Stimulated activated CD8-positive, alpha-beta memory T cell treated with anti-CD3 and anti-CD28 coated beads, Interleukin-7, amount 100 ng/mL, for 4 hours (primary cell): ENCODE measurements around the gene YIPF5.

Experiments used
- DNase-seq, 2 donors: peaks; one replicate each; pipeline ENCODE4 v3.0.0-alpha.2; 2020; ENCODE audit warnings: low read depth in 2 of 2

YIPF5 gene

GRCh38 chr5:144170276-144171024, at the start of gene YIPF5, which contains the start of gene KCTD16:
YIPF5 (minus strand) TSS chr5:144170659; CDS start chr5:144169955, 704 bp downstream.
KCTD16 (plus strand) TSS chr5:144170873.
- peak; percentile 95 to 97 for DNase-seq

DNA sequence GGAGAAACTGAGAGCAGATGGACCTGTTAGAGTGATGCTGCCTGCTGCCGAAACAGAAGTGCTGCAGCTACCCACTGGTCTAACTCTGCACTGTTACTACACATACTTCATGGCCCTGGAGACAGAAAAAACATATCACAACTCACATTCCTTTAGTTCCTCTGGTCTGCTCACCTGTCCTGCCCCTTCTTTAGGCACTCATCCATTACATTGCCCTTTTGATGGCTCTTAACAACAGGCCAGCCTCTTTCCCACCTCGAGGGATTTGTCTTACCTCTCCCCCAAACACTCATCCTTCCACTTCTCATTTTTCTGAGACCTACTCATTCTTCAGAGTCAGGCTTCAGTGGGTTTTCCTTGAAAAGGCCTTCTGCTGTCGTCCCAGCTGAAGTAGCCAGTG, 49.4 kb upstream of the YIPF5 start:
- DNase-seq = no peak

DNA sequence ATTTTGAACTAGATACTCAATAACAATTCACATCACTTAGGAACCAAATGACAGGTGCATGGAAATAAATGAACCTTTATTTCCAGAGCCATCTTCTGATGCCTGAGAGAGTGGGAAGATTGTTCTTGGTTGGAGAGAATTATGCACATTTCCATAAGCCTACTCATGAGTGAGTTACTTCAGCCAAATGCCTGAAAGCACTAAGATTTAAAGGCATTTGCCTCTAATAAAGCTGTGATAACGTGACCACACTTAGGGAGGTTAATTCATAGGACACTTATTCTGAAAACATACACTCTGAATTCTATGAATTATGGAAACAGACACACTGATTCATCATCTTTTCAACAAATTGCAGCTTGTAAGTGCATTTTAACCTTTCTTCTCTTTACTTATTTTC, 40.2 kb upstream of the YIPF5 start:
- no peak for DNase-seq

GRCh38 chr5:144209361-144209760, 38.9 kb upstream of the YIPF5 start:
- DNase-seq = no peak

- no peak for DNase-seq
Measured at GRCh38 chr5:144207875-144208444, 37.5 kb upstream of the YIPF5 start.

- DNase-seq = no peak
Measured at GRCh38 chr5:144206141-144206540, 35.7 kb upstream of the YIPF5 start.

DNA sequence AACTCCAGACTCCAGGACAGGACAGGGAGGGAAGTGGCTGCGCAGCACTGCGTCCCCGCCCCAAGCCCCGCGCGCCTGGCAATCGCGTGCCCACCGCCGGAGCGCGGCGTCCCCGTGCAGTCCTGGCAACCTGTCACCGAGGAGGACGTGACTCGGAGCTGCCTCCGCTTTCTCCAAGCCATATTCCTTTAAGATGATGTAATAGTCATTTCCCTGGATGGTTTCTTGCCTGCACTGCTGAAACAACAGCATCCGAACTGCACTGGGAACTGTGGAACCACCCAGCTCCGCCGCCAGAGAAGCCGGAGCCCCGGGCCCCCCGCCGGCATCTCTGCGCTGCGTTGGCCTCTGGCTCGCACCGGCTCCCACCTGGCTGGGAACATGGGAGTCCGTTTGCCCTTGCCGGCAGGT, 34.7 kb upstream of the YIPF5 start:
- DNase-seq = no peak

GRCh38 chr5:144203750-144204596, 33.5 kb upstream of the YIPF5 start:
- no peak for DNase-seq

GRCh38 chr5:144202726-144203125, 32.3 kb upstream of the YIPF5 start:
- no peak for DNase-seq

GRCh38 chr5:144202072-144202471, 31.6 kb upstream of the YIPF5 start:
- no peak for DNase-seq

DNA sequence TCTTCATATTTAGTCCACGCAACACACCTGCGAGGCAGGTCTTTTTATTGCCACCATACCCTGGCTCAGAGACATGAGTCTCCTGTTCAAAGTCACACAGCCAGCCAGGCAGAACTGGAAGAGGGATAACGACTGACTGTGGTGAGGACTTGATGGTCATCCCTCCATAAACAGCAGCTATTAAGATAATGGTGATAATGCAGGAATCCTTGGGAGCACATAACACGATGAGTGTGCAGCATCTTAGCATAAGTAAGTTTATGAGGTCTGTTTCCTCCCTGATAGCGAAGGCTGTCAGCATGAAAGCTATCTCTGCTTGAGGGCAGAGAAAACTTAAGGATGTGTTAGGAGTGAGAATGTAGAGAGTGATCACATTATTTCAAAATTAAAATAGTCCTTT, 31.1 kb upstream of the YIPF5 start:
- no peak for DNase-seq

DNA sequence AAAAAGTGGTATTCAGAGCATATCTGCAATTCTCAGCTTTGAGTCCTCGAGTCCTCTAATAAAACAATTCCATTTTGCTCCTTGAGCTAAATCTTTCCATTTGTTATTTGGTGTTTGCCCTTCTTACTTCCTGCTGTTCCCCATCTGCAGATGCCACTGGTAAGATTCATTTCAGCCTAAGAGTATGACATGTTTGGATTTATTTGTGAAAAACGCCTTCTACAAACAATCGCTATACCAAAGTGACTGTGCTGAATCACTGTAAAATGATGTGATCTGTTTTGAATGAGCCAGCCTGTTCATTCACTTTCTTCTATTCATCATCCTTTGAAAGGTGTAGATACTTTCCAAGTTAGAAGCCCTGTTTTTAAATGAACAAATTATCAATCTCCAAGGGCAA, 27.9 kb upstream of the YIPF5 start:
- DNase-seq = no peak

GRCh38 chr5:144196612-144197011, 26.2 kb upstream of the YIPF5 start:
- no peak for DNase-seq

DNA sequence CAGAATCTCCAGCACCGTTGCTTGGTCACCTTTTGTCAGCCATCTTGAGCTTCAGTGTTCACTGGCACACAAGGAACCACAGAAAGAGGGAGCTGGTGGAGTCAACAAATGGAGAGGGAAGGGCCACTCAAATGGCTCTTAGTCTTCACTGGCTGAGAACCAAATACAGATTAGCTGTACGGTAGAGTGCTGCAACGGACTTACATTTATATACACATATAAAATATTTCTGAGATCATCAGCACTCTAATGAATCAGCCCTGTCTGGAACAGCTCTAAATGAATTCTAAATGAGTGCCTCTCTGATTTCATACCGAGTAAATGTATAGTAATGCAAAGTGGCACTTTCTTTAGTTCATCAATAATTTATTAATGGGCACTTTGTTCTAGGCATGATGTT, 25.0 kb upstream of the YIPF5 start:
- no peak for DNase-seq

DNA sequence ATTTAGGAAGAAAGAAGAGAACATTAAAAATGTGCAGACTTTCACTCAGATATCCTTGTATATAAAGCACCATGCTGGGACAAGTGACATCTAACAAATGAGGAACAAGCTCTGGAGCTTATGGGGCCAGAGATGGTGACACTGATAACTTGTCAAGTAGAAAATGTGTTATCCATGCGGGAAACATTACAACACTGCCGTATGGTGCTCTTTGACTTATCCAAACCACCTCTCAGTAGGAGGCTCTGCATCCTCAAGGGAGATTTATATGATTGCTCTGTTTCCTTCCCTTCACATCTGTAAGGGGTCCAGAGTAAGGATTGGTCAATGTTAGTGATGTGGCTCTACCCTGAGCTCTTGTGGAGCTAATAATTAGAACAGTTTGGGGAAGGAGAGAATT, 23.7 kb upstream of the YIPF5 start:
- no peak for DNase-seq

DNA sequence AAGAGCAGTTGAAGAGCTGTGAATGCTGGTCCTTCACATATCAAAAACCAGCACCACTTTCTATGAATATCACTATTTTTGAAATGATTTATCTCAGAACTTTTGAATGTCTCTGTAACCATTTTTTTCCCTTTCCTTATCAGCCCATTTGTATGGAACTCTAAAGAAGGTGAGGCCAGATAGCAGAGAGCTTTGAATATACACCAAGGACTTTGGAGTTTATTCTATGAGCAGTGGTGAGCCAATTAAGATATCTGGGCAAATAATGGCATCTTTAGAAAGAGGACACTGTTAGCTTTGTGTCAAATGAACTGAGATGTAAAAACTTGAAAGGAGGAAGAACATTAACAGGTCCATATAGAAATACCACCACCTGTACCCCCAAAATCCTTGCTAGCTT, 22.2 kb upstream of the YIPF5 start:
- no peak for DNase-seq

GRCh38 chr5:144191998-144192397, 21.5 kb upstream of the YIPF5 start:
- peak in 1 of 2 donors; percentile 30 for DNase-seq

GRCh38 chr5:144191531-144191930, 21.1 kb upstream of the YIPF5 start:
- DNase-seq = no peak

GRCh38 chr5:144189800-144190429, 19.5 kb upstream of the YIPF5 start:
- peak; percentile 68 to 79 for DNase-seq

GRCh38 chr5:144187699-144188294, 17.3 kb upstream of the YIPF5 start:
- DNase-seq = peak; percentile 71 to 82

DNA sequence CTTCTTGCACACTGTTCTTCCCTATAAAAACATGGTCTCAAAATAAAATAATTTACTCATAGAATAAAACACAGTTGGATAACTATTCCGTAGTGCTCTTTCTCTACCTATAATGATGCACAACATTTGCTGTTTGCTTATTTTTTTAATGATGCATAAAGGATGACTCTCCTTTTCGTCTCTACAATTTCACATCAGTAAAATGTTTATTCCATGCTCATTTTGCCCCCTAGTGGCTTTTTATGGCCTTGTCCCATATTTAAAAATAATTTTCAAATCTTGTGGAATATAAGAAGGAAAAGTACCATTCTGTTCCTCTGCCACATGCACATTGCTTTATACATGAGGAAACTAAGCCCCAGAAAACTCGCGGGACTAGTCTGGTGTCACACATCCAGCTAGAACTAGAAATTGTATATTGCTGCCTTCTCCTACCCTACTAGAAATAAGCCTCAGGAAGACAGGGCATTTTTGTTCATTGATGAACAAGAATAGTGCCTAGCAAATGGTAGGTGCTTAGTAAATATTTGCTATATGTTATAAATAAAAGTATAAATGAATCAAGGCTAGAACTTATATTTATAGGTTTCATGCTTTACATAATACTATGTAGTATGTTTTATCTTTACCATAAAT, 12.9 kb upstream of the YIPF5 start:
- no peak for DNase-seq
